ENCODE results near the gene FBXO22.

DNA sequence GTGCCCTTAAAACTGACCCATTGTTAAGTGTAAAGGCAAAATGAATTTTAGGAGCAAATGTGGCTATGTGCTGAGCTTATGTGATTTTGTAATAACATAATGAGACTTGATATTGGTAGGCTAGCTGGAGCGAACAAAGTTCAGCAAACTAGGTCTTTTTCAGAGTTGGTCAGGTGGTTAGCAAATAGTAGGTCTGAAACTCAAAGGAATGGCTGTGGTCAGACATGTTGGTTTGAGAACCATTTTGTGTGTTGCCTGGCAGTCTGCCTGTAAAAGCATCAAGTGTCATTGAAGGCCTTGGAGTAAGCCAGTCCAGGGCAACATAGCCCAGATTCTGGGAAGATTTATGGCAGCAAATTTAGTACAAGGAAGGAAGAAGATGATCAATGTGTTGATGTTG lies 16.4 kb downstream of the FBXO22 start:
- TF ChIP-seq POLR2A (IDR thresholded peaks at IDR 0.05) (no peak), CTCF (IDR thresholded peaks at IDR 0.05) (no peak)
